ENCODE data around the gene DUSP19.

- TF ChIP-seq, protein P1, sequence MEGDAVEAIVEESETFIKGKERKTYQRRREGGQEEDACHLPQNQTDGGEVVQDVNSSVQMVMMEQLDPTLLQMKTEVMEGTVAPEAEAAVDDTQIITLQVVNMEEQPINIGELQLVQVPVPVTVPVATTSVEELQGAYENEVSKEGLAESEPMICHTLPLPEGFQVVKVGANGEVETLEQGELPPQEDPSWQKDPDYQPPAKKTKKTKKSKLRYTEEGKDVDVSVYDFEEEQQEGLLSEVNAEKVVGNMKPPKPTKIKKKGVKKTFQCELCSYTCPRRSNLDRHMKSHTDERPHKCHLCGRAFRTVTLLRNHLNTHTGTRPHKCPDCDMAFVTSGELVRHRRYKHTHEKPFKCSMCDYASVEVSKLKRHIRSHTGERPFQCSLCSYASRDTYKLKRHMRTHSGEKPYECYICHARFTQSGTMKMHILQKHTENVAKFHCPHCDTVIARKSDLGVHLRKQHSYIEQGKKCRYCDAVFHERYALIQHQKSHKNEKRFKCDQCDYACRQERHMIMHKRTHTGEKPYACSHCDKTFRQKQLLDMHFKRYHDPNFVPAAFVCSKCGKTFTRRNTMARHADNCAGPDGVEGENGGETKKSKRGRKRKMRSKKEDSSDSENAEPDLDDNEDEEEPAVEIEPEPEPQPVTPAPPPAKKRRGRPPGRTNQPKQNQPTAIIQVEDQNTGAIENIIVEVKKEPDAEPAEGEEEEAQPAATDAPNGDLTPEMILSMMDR (IDR thresholded peaks at IDR 0.05): no peak
- TF ChIP-seq POLR2A (IDR thresholded peaks at IDR 0.05): no peak
These were observed 19.0 kb upstream of the DUSP19 start for GRCh38 chr2:183059561-183059960.
